ENCODE data around the gene CCDC38.

The CCDC38 gene

GRCh38 chr12:95859947-95860850 lies 82.2 kb downstream of the CCDC38 start:
- Histone ChIP-seq H3K4me3 (ENCODE audit: insufficient read depth, low read length, poor library complexity, severe bottlenecking) (peak overlapping the region; percentile 100), H2AFZ (ENCODE audit: low read depth, low read length, severe bottlenecking) (no peak overlapping the region), H3K79me2 (ENCODE audit: insufficient read depth, low read length) (peaks cover 60% of the 10 kb centered on the region), H3F3A (ENCODE audit: insufficient read depth) (no peaks in the 10 kb centered on the region), H3K9ac (ENCODE audit: low read length) (peak overlapping the region; percentile 72), H3K36me3 (ENCODE audit: low read length) (peaks cover 30% of the 10 kb centered on the region), H4K20me1 (ENCODE audit: low read depth, low read length) (peaks cover 13% of the 10 kb centered on the region), H3K27ac (ENCODE audit: low read depth, low read length) (no peak overlapping the region), H3K9me3 (ENCODE audit: insufficient read depth, low read length) (no peaks in the 10 kb centered on the region), H3K27me3 (ENCODE audit: low read length) (no peaks in the 10 kb centered on the region), H3K9me2 (replicated peaks; ENCODE audit: insufficient read depth, low read length) (no peaks in the 10 kb centered on the region), H3K4me2 (ENCODE audit: low read depth, low read length, poor library complexity, severe bottlenecking) (peak overlapping the region; percentile 97)
- TF ChIP-seq CTCF (IDR thresholded peaks at IDR 0.05; ENCODE audit: insufficient read depth, low read length, poor library complexity, severe bottlenecking) (no peak), EZH2phosphoT487 (conservative IDR thresholded peaks at IDR 0.05; ENCODE audit: low read length) (no peak)

- Histone ChIP-seq H2AFZ (ENCODE audit: low read depth, low read length, severe bottlenecking) (peak overlapping the region; percentile 70), H3K27me3 (ENCODE audit: low read length) (no peaks in the 10 kb centered on the region), H3K27ac (ENCODE audit: low read depth, low read length) (peak overlapping the region; percentile 28), H3K79me2 (ENCODE audit: insufficient read depth, low read length) (peaks cover 54% of the 10 kb centered on the region), H3K9me2 (replicated peaks; ENCODE audit: insufficient read depth, low read length) (no peaks in the 10 kb centered on the region), H4K20me1 (ENCODE audit: low read depth, low read length) (peaks cover 13% of the 10 kb centered on the region), H3K36me3 (ENCODE audit: low read length) (peaks cover 26% of the 10 kb centered on the region), H3K9ac (ENCODE audit: low read length) (peak overlapping the region; percentile 72), H3K4me2 (ENCODE audit: low read depth, low read length, poor library complexity, severe bottlenecking) (peak overlapping the region; percentile 97), H3K9me3 (ENCODE audit: insufficient read depth, low read length) (no peaks in the 10 kb centered on the region), H3F3A (ENCODE audit: insufficient read depth) (no peaks in the 10 kb centered on the region), H3K4me3 (ENCODE audit: insufficient read depth, low read length, poor library complexity, severe bottlenecking) (peak overlapping the region; percentile 100)
- TF ChIP-seq EZH2phosphoT487 (conservative IDR thresholded peaks at IDR 0.05; ENCODE audit: low read length) (no peak), CTCF (IDR thresholded peaks at IDR 0.05; ENCODE audit: insufficient read depth, low read length, poor library complexity, severe bottlenecking) (no peak)
Observed at GRCh38 chr12:95859344-95859816, 83.0 kb downstream of the CCDC38 start.

- H3K9me2 ChIP-seq (replicated peaks; ENCODE audit: insufficient read depth, low read length) = no peaks in the 10 kb centered on the region
- H3K79me2 ChIP-seq (ENCODE audit: insufficient read depth, low read length) = peaks cover 47% of the 10 kb centered on the region
- peak within 1 kb of the TSS; percentile 70 for H2AFZ ChIP-seq (ENCODE audit: low read depth, low read length, severe bottlenecking)
- peaks cover 23% of the 10 kb centered on the region for H3K36me3 ChIP-seq (ENCODE audit: low read length)
- H3K9ac ChIP-seq (ENCODE audit: low read length) = peak within 1 kb of the TSS; percentile 72
- peak within 1 kb of the TSS; percentile 100 for H3K4me3 ChIP-seq (ENCODE audit: insufficient read depth, low read length, poor library complexity, severe bottlenecking)
- H3K27ac ChIP-seq (ENCODE audit: low read depth, low read length) = peak within 1 kb of the TSS; percentile 28
- H3K4me2 ChIP-seq (ENCODE audit: low read depth, low read length, poor library complexity, severe bottlenecking) = peak within 1 kb of the TSS; percentile 97
- H3K9me3 ChIP-seq (ENCODE audit: insufficient read depth, low read length) = no peaks in the 10 kb centered on the region
- H3K27me3 ChIP-seq (ENCODE audit: low read length) = no peaks in the 10 kb centered on the region
- peaks cover 12% of the 10 kb centered on the region for H4K20me1 ChIP-seq (ENCODE audit: low read depth, low read length)
- H3F3A ChIP-seq (ENCODE audit: insufficient read depth) = no peaks in the 10 kb centered on the region
- TF ChIP-seq CTCF (IDR thresholded peaks at IDR 0.05; ENCODE audit: insufficient read depth, low read length, poor library complexity, severe bottlenecking) = no peak
- no peak for TF ChIP-seq EZH2phosphoT487 (conservative IDR thresholded peaks at IDR 0.05; ENCODE audit: low read length)
Observed at GRCh38 chr12:95858451-95859343, 83.7 kb downstream of the CCDC38 start, which contains the start of gene SNRPF. Gene SNRPF (plus strand): TSS chr12:95858952. CDS start chr12:95859074, 122 bp downstream.
